HFFc6 (cell line): ENCODE measurements around the gene USP25. TPM values are rescaled to one million over a fixed set of nuclear protein-coding genes. Genes with fewer than 3 reads are reported as not detected.

Experiments used
- DNase-seq: peaks from one replicate; pipeline ENCODE4 v3.0.0-alpha.2; 2018
- H3K27ac Mint-ChIP-seq: 2 replicates; pipeline ENCODE4 v1.8.0; 2020; ENCODE audit warnings: mild to moderate bottlenecking, mixed read lengths
- H3K27me3 Mint-ChIP-seq: 2 replicates; pipeline ENCODE4 v1.8.0; 2021; ENCODE audit warnings: mild to moderate bottlenecking, moderate library complexity, mixed read lengths; ENCODE audit not compliant: insufficient read depth
- H3K36me3 Mint-ChIP-seq: 2 replicates; pipeline ENCODE4 v1.8.0; 2021; ENCODE audit warnings: low read depth, mixed read lengths
- H3K4me1 Mint-ChIP-seq: 2 replicates; pipeline ENCODE4 v1.8.0; 2020; ENCODE audit warnings: low read depth, mixed read lengths
- H3K4me3 Mint-ChIP-seq: 2 replicates; pipeline ENCODE4 v1.8.0; 2020; ENCODE audit warnings: mild to moderate bottlenecking, moderate library complexity, mixed read lengths
- H3K9me3 Mint-ChIP-seq: 2 replicates; pipeline ENCODE4 v1.8.0; 2020; ENCODE audit warnings: mild to moderate bottlenecking, mixed read lengths
- total RNA-seq, 6 experiments: library from RNA; stranded (reverse); fragmentation: NEBNext Ultra II Directional; extraction: Animal tissue kit (Norgen Biotek cat#: 25700); gene quantifications; 2 replicates in 1 of 6; 3 replicates in 5 of 6; pipeline ENCODE4 v1.2.3, GENCODE V29; 2021
- TF ChIP-seq, protein P1 (sequence below): fragments of 200-600 bp; sonication (generic); IDR thresholded peaks from 2 replicates; pipeline ENCODE4 v1.5.0; 2021; ENCODE audit warnings: antibody characterized with exemption, mild to moderate bottlenecking

Gene USP25
- total RNA-seq, 6 experiments from 2014 or later = 13.8 to 18.3 (median 16.6) TPM

- Mint-ChIP-seq H3K27me3 (no peaks in the 10 kb centered on the region), H3K27ac (no peak overlapping the region), H3K9me3 (no peaks in the 10 kb centered on the region), H3K4me1 (peaks cover 26% of the 10 kb centered on the region), H3K4me3 (no peak overlapping the region), H3K36me3 (no peaks in the 10 kb centered on the region)
- DNase-seq = no peak
- TF ChIP-seq, protein P1, sequence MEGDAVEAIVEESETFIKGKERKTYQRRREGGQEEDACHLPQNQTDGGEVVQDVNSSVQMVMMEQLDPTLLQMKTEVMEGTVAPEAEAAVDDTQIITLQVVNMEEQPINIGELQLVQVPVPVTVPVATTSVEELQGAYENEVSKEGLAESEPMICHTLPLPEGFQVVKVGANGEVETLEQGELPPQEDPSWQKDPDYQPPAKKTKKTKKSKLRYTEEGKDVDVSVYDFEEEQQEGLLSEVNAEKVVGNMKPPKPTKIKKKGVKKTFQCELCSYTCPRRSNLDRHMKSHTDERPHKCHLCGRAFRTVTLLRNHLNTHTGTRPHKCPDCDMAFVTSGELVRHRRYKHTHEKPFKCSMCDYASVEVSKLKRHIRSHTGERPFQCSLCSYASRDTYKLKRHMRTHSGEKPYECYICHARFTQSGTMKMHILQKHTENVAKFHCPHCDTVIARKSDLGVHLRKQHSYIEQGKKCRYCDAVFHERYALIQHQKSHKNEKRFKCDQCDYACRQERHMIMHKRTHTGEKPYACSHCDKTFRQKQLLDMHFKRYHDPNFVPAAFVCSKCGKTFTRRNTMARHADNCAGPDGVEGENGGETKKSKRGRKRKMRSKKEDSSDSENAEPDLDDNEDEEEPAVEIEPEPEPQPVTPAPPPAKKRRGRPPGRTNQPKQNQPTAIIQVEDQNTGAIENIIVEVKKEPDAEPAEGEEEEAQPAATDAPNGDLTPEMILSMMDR = no peak
These were observed 63.9 kb downstream of the USP25 start for GRCh38 chr21:15793550-15794235.

GRCh38 chr21:15794277-15794912 lies 64.6 kb downstream of the USP25 start:
- Mint-ChIP-seq H3K27ac (no peak overlapping the region), H3K27me3 (no peaks in the 10 kb centered on the region), H3K4me1 (peaks cover 19% of the 10 kb centered on the region), H3K36me3 (no peaks in the 10 kb centered on the region), H3K4me3 (no peak overlapping the region), H3K9me3 (no peaks in the 10 kb centered on the region)
- TF ChIP-seq, protein P1 = no peak
- DNase-seq = no peak

DNA sequence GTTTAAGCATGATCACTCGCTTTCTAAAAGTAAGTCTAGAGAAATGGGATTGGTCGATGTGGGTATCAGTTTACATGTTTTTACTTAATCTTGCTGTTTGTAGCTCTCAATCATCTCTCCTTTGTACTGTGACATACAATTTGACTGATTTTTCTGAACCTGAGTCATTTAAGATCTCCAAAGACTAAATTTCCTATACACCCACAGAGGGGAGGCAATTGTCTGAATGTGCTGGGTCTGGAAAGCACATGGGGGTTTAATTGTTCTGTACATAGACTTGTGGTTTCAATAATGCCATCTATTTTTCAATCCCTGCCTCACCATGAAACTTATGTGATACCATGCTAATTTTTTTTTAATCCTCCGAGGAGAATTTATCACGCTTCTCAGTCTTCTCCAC lies 65.8 kb downstream of the USP25 start:
- H3K27me3 Mint-ChIP-seq = no peaks in the 10 kb centered on the region
- H3K4me1 Mint-ChIP-seq = peaks cover 11% of the 10 kb centered on the region; the same call in 1 of the 2 replicates
- no peaks in the 10 kb centered on the region for H3K36me3 Mint-ChIP-seq
- H3K4me3 Mint-ChIP-seq = no peak overlapping the region
- no peak for DNase-seq
- TF ChIP-seq, protein P1 = no peak
- no peaks in the 10 kb centered on the region for H3K9me3 Mint-ChIP-seq
- no peak overlapping the region for H3K27ac Mint-ChIP-seq

DNA sequence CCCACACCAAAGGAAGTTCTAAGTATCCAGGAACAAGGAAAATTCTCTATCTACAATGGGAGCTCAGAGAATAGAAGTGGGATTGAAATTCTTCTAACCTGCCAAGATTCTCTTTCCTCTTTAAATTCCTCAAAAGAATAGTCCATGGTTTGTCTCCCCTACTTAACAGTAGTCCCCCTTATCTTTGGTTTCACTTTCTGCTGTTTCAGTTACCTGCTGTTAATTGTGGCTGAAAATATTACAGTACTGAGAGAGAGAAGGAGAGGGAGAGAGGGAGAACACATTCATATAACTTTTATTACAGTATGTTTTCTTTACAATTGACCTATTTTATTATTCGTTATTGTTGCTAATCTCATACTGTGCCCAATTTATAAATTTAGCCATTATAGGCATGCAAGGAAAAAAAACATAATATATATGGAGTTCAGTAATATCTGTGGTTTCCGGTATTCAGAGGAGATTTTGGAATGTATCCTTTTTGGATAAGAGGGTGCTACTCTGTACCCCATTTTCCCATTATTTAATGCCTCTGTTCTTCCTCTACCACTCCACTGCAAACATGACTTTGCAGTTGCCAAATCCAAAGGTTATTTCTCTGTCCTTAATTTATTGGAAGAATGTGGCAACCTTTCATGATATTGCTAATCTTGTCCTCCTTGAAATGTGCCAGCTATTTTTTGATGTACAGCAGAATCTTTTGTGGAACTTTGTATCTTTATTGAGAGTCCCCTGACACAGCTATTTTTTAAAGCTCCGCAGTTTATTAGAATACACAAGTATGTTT lies 68.0 kb downstream of the USP25 start:
- H3K9me3 Mint-ChIP-seq = no peaks in the 10 kb centered on the region
- H3K4me3 Mint-ChIP-seq = no peak overlapping the region
- DNase-seq = no peak
- TF ChIP-seq, protein P1 = no peak
- peaks cover 11% of the 10 kb centered on the region; the same call in 1 of the 2 replicates for H3K4me1 Mint-ChIP-seq
- no peak overlapping the region for H3K27ac Mint-ChIP-seq
- H3K27me3 Mint-ChIP-seq = no peaks in the 10 kb centered on the region
- no peaks in the 10 kb centered on the region for H3K36me3 Mint-ChIP-seq

GRCh38 chr21:15801352-15801863 lies 71.6 kb downstream of the USP25 start:
- Mint-ChIP-seq H3K4me1 (peaks cover 9% of the 10 kb centered on the region; the same call in 1 of the 2 replicates), H3K4me3 (no peak overlapping the region), H3K27me3 (no peaks in the 10 kb centered on the region), H3K27ac (no peak overlapping the region), H3K9me3 (no peaks in the 10 kb centered on the region), H3K36me3 (no peaks in the 10 kb centered on the region)
- DNase-seq = no peak
- TF ChIP-seq, protein P1 = no peak
